Left lung (tissue), 10 donors: ENCODE data around the gene KCNT1. TPM values are rescaled to one million over a fixed set of nuclear protein-coding genes. Genes with fewer than 3 reads are reported as not detected.

Experiments
- ATAC-seq: fragments of 200-7000 bp; cut with Tn5 transposase; one replicate; pipeline ENCODE4 v1.9.1; 2020; ENCODE audit warnings: moderate library complexity
- DNase-seq, 4 donors: peaks; one replicate each; pipeline ENCODE4 v3.0.0-alpha.2; 2013 to 2020
- H3K27ac ChIP-seq, 2 donors: fragments of 200-600 bp; sonication (generic) in 1 of 2; one replicate each; pipeline versions ENCODE4 v1.5.0 to v1.8.0; 2020 to 2021
- H3K27me3 ChIP-seq, 2 donors: fragments of 200-600 bp; sonication (generic) in 1 of 2; one replicate each; pipeline versions ENCODE4 v1.5.0 to v1.8.0; 2020 to 2021
- H3K36me3 ChIP-seq, 2 donors: fragments of 200-600 bp; sonication (generic) in 1 of 2; one replicate each; pipeline versions ENCODE4 v1.5.0 to v1.8.0; 2020 to 2021
- H3K4me1 ChIP-seq, 2 donors: fragments of 200-600 bp; one replicate each; pipeline ENCODE4 v1.8.0; 2021
- H3K4me3 ChIP-seq, 2 donors: fragments of 200-600 bp; sonication (generic) in 1 of 2; one replicate each; pipeline versions ENCODE4 v1.5.0 to v1.8.0; 2020 to 2021; ENCODE audit warnings: mild to moderate bottlenecking in 1 of 2
- H3K9me3 ChIP-seq, 2 donors: fragments of 200-600 bp; sonication (generic) in 1 of 2; one replicate each; pipeline versions ENCODE4 v1.5.0 to v1.8.0; 2020 to 2021
- intact Hi-C, 2 donors: fragments of 100-400 bp; cut with DNase I; formaldehyde crosslinking; loops; one replicate each; pipeline versions ENCODE4 v1.11.2 to v1.14.2; 2022
- polyA plus RNA-seq, 6 donors: library from polyadenylated mRNA; unstranded; fragments of 120-200 nt; gene quantifications; one replicate each; pipeline ENCODE4 v1.2.1, GENCODE V29; 2013; ENCODE audit not compliant: insufficient read length in 6 of 6
- total RNA-seq, 2 donors: library from RNA; stranded (reverse); fragmentation: NEBNext Ultra II Directional; extraction: Animal tissue kit (Norgen Biotek cat#: 25700); gene quantifications; one replicate each; pipeline ENCODE4 v1.2.1, GENCODE V29; 2021
- TF ChIP-seq, protein P1 (sequence below), 2 donors: fragments of 200-600 bp; sonication (generic) in 1 of 2; IDR thresholded peaks; one replicate each; pipeline versions ENCODE4 v1.5.0 to v1.8.0; 2021; ENCODE audit warnings: antibody characterized with exemption in 2 of 2
- donor health status: DM: no; HTN: yes; CAD: no.
- donor health status: DM: no; HTN: no; CAD: no.

Gene KCNT1
- total and polyA plus RNA-seq, 8 donors: 0.26 to 0.89 (median 0.41) TPM

DNA sequence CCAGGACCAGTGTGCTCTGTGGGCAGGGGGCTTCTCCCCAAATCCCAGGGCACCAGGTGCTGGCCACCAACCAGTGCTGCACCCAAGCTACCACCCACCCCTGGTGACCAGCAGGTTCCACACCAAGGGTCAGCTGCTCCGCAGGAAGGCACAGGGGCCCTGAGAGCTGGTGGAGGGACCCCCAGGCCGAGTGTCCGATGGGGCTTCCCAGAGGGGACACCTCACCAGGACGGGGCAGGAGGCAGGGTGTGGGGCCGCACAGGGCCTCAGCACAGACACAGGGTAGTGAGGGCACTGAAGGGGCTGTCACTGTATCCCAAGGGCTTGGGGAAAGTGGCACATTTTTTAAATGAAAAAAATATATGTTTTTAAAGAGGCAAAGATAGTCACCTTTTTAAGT is 20.8 kb upstream of the KCNT1 start:
- Histone ChIP-seq H3K36me3 (no peaks in the 10 kb centered on the region), H3K27me3 (peaks cover 0 to 55% of the 10 kb centered on the region in 2 donors), H3K27ac (no peak overlapping the region), H3K4me1 (no peaks in the 10 kb centered on the region), H3K9me3 (no peaks in the 10 kb centered on the region), H3K4me3 (no peak overlapping the region)
- TF ChIP-seq, protein P1, sequence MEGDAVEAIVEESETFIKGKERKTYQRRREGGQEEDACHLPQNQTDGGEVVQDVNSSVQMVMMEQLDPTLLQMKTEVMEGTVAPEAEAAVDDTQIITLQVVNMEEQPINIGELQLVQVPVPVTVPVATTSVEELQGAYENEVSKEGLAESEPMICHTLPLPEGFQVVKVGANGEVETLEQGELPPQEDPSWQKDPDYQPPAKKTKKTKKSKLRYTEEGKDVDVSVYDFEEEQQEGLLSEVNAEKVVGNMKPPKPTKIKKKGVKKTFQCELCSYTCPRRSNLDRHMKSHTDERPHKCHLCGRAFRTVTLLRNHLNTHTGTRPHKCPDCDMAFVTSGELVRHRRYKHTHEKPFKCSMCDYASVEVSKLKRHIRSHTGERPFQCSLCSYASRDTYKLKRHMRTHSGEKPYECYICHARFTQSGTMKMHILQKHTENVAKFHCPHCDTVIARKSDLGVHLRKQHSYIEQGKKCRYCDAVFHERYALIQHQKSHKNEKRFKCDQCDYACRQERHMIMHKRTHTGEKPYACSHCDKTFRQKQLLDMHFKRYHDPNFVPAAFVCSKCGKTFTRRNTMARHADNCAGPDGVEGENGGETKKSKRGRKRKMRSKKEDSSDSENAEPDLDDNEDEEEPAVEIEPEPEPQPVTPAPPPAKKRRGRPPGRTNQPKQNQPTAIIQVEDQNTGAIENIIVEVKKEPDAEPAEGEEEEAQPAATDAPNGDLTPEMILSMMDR (IDR thresholded peaks at IDR 0.05): no peak
- DNase-seq: no peak
- intact Hi-C loops: no loop called here
- no peak for ATAC-seq

DNA sequence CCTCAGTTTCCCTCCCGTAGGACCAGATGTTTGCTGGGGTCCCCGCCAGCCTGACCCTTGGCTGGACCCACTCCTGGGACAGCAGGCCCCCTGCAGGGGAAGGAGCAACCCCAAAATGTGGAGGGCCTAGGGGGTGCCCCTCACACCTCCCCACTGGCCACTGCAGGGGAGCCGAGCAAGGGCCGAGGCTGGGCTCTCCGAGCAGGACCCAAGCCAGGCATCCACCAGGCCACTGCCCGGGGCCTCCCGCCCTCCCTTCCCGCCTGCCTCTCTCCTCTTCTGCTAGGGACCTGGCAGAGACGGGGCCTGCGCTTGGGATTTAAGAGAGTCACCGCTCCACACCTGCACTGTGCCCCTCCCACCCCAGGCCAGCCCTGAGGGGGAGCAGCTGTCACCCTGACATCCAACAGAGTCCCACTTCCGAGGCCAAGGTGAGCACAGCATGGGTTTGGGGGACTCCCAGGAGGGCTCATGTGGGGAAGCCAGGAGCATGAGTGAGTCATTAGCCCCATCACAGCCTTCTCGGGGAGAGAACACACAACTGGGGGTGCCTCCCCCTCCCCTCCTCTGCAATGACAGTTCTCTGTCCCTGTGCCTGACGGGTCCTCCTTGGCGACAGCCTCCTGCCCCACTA is 18.5 kb upstream of the KCNT1 start:
- TF ChIP-seq, protein P1 (IDR thresholded peaks at IDR 0.05): no peak
- peaks cover 0 to 76% of the 10 kb centered on the region in 2 donors for H3K27me3 ChIP-seq

DNA sequence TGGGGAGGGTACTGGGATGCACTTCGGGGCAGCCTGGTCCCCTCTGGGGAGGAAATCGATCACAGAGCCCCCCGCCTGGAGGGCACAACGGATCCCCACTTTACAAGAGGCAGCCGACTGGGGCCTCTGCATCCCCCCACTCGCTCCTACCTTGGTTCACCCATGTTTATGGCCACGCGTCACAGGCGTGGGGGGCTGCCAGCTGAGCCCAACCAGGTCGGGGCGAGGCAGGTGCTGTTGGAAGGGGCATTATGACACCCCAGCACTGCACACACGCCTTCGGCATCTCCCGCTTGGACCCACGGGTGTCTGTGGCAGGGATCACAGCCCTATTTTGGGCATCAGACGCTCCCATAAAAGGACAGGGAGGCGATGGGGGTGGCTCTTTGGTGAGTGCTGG is 17.3 kb upstream of the KCNT1 start:
- no peak for DNase-seq
- intact Hi-C loops: no loop called here

More for the DNA sequence above, 18.5 kb upstream of the KCNT1 start:
- Histone ChIP-seq H3K27ac (no peak overlapping the region), H3K4me1 (no peaks in the 10 kb centered on the region), H3K4me3 (no peak overlapping the region), H3K36me3 (no peaks in the 10 kb centered on the region), H3K9me3 (no peaks in the 10 kb centered on the region)
- intact Hi-C loops: no loop called here
- no peak for DNase-seq
- no peak for ATAC-seq

DNA sequence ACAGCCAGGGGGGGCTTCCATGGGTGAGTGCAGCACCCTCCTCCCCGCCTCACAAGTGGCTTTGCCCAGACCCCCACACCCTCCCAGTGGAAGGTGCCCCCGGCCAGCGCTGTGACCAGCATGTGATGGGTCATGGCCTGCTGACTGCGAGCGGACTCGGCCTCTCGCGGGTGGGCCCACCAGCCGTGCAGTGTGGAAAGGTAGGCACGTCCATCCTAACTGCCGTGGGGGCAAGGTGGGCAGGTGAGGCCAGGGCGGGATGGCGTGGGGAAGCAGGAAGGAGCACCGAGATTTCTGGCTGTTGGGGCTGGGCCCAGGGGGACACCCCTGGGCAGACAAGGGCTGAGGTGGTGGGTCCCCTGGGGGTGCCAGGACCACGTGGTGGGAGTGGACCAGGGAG is 14.8 kb upstream of the KCNT1 start:
- no peaks in the 10 kb centered on the region for H3K4me1 ChIP-seq
- no peaks in the 10 kb centered on the region for H3K9me3 ChIP-seq
- H3K27ac ChIP-seq: no peak overlapping the region
- intact Hi-C loops: no loop called here
- H3K27me3 ChIP-seq: peaks cover 0 to 75% of the 10 kb centered on the region in 2 donors
- H3K36me3 ChIP-seq: no peaks in the 10 kb centered on the region
- ATAC-seq (no peak), DNase-seq (no peak)
- H3K4me3 ChIP-seq: no peak overlapping the region
- TF ChIP-seq, protein P1 (IDR thresholded peaks at IDR 0.05): no peak

More for the DNA sequence above, 17.3 kb upstream of the KCNT1 start:
- no peak for ATAC-seq
- Histone ChIP-seq H3K27me3 (peaks cover 0 to 83% of the 10 kb centered on the region in 2 donors), H3K36me3 (no peaks in the 10 kb centered on the region), H3K27ac (no peak overlapping the region), H3K4me3 (no peak overlapping the region), H3K4me1 (no peaks in the 10 kb centered on the region), H3K9me3 (no peaks in the 10 kb centered on the region)
- TF ChIP-seq, protein P1 (IDR thresholded peaks at IDR 0.05): no peak

DNA sequence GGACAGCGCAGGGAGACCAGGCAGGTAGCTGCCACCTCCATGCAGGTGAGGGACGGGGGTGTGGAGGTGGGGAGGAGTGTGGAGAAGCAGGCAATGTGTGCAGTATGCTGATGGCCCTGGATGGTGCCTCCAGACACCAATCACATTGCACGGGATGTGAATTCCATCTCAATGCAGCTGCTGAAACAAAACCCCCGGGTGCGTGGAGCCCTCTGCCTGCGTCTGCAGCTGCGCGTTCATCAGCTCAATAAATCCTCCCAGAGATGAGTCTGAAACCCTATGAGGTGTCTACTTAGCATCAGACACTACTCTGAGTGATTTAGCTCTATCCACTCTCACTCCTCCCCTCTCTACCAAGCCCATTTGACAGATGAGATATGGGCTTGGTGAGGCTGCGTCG is 13.0 kb upstream of the KCNT1 start:
- no peak overlapping the region for H3K4me3 ChIP-seq
- H3K4me1 ChIP-seq: no peaks in the 10 kb centered on the region
- TF ChIP-seq, protein P1 (IDR thresholded peaks at IDR 0.05): no peak
- intact Hi-C loops: no loop called here
- no peaks in the 10 kb centered on the region for H3K9me3 ChIP-seq
- peaks cover 0 to 75% of the 10 kb centered on the region in 2 donors for H3K27me3 ChIP-seq
- no peak for ATAC-seq
- no peak for DNase-seq
- H3K36me3 ChIP-seq: no peaks in the 10 kb centered on the region
- H3K27ac ChIP-seq: no peak overlapping the region
